AG09319 (cell line): ENCODE data around the gene BMF.

Experiments used
- DNase-seq: peaks from one replicate; pipeline ENCODE4 v3.0.0-alpha.2; 2010; ENCODE audit warnings: low read depth; ENCODE audit errors: extremely low read depth
- CTCF ChIP-seq: IDR thresholded peaks from 2 replicates; pipeline ENCODE4 v1.5.1; 2011; ENCODE audit warnings: low read depth, mild to moderate bottlenecking, inconsistent platforms, low read length, moderate library complexity

BMF gene

GRCh38 chr15:40097096-40097967 is 11.3 kb downstream of the BMF start:
- TF ChIP-seq CTCF = no peak
- no peak for DNase-seq

GRCh38 chr15:40096094-40096891 is 12.4 kb downstream of the BMF start:
- DNase-seq = no peak
- TF ChIP-seq CTCF = no peak

GRCh38 chr15:40095371-40096093 is 13.1 kb downstream of the BMF start:
- no peak for DNase-seq
- no peak for TF ChIP-seq CTCF

GRCh38 chr15:40094156-40094555 is 14.5 kb downstream of the BMF start:
- DNase-seq = no peak
- no peak for TF ChIP-seq CTCF

GRCh38 chr15:40092979-40093869 is 15.5 kb downstream of the BMF start:
- no peak for TF ChIP-seq CTCF
- DNase-seq = no peak

- DNase-seq = peak; percentile 96
Measured at GRCh38 chr15:40092256-40092978, 16.3 kb downstream of the BMF start.

More at GRCh38 chr15:40092256-40092978, 16.3 kb downstream of the BMF start:
- no peak for TF ChIP-seq CTCF
